GM18526 (cell line): ENCODE data around the gene CUX1.

ENCODE experiments used
- POLR2A ChIP-seq: IDR thresholded peaks from 3 replicates; pipeline ENCODE4 v1.6.1; 2011; ENCODE audit not compliant: insufficient read length; ENCODE audit errors: extremely low read depth

Gene CUX1

DNA sequence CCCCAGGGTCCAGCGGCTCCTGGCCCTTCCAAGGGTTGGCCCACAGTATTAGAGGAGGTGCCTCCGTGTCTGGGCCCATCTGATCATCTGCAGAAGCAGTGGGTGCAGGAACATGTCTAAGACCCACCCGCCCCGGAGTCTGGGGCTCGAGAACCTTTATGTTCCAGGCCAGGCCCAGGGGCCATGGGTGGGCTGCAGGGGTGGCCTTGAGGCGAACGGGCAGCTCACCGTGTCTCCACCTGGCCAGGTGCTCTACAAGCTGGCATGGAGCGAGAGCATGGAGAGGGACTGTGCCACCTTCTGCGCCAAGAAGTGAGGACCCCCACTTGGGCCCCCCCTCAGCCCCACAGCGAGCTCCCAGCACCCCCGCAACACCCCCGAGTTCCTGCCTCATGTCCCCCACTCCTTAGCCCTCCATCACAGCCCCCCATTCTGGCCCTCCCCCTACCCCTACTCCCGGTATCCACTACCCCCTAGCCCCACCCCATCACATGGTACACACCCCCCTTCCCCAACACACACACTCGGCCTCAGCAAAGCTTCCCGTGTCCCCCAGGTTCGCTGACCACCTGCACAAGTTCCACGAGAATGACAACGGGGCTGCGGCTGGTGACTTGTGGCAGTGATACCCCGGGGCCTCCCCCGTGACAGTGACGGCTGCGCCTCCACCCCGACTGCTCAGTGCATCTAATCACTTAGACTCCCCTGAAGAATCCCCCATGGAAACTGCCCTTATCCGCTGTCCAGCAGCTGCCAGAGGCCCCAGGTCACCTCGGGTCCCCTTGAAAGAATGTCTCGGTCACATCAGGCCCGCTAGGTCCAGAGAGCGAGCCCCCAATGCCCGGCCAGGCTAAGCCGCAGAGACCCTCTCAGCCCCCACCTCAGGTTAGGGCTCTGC lies 465.3 kb downstream of the CUX1 start:
- no peak for TF ChIP-seq POLR2A

- TF ChIP-seq POLR2A: no peak
Observed at GRCh38 chr7:102283477-102284189, 466.2 kb downstream of the CUX1 start.

DNA sequence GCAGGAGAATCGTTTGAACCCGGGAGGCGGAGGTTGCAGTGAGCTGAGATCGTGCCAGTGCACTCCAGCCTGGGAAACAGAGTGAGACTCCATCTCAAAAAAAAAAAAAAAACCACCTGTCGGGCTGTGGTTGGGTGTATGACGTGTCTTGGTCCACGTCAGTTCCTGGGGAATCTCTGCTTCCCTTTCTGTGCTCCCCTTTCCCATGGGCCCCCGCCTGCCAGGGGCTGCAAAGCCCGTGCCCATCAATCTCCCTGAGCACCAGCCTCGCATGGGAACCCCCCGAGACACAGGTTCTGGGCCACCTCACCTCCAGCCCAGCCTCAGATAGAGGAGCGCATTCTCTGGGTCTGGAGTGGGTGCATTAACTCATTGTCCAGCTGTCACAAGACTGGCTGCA lies 467.0 kb downstream of the CUX1 start:
- no peak for TF ChIP-seq POLR2A

DNA sequence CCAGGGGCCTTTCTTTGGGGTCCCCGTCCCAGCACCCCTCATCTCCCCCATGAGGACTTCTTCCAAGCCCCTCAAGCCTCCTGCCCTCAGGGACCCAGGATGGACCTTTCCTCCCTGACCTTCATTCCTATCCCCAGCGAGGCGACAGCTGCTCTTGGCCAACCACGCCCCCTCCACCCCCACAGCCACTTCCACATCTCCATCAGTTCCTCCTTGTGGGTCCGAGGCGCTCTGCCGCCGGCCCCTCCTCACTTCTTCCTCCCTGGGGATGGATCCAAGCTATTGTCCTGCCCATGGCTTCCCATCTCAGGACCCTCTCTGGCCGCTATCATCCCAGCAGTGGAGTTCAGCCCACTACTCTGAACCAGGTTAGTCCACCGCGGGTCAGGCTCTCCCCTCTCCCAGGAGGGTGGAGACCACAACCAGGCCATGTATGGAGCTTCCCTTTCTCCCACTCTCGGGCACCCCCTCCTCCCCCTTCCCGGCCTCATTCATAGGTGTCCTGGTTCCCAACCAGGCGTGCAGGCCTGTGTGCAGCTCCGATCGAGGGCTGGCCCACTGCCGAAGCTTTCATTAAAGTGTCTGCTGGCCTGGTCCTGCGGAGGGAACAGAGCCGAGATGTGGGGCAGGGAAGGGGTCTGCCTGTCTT lies 467.6 kb downstream of the CUX1 start:
- no peak for TF ChIP-seq POLR2A

- TF ChIP-seq POLR2A: no peak
Observed at GRCh38 chr7:102285540-102286236, 468.3 kb downstream of the CUX1 start.

- peak; percentile 52 for TF ChIP-seq POLR2A
Observed at GRCh38 chr7:102286237-102287110, 469.0 kb downstream of the CUX1 start, which contains the start of gene SH2B2. Gene SH2B2 (plus strand): TSS chr7:102286868. CDS start chr7:102300551, 13,683 bp downstream.

DNA sequence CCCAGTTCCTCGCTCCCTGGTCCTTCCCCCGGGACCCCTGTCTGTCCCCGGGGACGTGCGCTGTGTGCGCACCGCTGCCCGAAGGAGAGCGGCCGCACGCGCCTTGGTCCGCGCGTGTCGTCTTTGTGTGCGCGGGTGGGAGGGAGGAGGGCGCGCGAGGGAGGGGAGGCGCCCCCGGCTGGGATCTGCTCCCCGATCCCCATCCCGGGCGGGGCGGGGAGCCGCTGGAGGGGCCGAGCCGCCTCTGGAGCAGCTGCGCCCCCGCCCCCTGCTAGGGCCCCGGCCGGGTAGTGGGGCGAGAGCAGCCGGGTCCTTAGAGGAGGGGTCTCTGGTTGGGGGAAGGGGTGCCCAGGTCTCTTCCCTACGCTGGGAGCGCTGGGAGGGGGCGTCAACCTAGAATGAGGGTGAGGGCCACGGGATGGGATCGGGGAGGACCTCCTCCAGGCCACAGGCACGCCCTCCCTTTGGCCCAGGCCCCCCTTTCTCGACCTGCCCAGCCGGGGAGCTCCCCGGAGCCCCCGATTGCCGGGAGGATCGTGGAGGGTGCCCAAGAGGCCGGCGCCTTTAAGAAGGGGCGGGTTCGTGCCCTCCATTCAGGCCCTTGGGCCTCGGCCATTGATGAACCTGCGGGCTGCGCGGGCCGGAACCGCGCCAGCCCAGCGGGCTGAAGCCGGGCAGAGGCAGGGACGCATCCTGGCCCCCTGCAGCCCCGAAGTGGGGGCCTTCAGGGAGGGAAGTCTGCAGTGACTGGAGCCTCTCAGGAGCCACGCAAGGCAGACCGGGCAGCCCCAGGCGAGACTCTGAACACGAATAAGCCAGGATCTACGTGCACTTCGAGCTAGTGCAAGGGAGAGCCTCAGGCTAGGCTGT lies 469.9 kb downstream of the CUX1 start:
- TF ChIP-seq POLR2A: peak; percentile 10

- no peak for TF ChIP-seq POLR2A
Observed at GRCh38 chr7:102287981-102288278, 470.5 kb downstream of the CUX1 start.

DNA sequence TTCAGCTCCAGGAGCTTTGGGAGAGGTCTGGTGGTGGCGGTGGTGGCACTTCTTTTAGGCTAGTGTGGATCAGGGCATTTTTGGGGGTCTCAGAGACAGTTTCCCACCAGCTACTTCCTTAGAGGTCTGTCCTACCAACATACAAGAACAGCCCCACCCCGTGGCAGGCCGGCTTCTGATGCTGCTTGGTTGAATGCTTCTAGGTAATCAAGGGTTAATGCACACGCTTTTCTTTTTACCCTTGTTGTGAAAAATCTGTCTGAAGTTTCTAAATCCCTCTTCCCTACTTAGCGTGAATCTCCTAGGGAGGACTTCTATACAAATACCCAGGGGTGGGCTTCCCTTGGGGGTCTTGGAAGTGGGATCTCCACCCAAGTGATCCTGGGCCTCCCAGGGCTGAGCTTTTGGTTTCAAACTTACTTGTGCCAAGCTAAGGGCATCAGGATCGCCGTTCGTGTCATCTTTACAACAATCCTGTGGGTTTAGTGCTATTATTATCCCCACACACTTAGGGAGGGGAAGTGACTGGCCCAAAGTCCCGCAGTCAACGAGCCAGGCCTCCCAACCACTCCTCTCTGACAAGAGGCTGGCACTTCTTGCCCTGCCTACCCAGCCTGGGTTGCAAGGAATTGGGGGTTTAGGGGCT lies 471.0 kb downstream of the CUX1 start:
- TF ChIP-seq POLR2A: no peak

DNA sequence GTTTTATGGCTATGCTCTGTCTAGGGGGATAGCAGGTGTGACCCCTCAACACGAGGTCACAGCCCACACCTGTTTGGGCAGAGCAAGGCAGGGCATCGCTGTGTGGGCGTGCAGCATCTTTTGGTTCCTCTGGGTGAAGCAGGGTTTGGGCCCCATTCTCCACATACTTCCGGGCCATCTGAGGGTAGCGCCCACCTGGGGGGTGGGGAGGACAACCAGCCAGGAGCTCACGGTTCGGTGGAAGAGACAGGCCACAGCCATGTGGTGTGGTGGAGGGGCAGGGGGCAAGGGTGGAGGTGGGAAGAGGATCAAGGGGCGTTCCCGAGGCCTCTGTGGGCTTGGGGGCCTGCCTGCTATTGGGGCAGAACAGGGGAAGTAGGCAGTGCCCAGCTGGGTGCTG lies 471.6 kb downstream of the CUX1 start:
- no peak for TF ChIP-seq POLR2A

DNA sequence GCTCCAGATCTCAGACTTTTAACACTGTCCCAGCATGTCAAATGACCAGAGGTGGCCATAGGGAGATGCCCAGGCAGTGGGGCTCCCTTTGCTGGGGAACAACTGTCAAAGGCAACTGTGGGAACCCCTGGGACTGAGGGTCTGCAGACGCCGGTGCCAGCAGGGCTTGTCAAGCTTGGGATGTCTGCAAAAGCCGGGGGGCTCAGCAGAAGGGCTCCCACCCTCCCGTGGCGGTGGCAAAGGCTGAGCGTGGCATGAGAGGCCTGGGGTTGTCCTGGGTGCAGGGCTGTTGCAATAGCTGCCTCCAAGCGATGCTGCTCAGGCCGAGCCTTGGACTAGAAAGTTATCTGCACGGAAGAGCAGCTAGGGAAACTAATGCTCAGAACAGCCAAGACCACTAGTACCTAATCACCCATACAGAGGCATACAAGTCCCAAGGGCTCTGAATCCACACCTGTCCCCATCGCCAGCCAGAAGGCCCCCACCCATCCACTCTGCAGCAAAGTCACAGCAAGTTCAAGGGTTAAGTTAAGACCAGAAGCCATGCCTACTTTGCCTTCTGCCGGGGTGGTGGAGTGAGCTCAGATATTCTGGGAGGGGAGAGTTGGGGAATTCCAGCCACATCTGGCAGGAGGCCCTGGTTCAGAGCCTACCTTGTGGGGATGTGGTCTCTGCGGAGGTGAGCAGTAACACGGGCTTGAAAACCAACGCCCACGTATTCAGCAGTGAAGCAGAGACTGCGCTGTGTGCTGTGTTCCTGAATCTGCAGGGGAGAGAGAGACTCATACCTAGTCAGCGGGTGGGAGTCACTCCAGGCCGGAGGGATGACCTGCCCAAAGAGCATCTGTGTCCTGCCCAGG lies 473.9 kb downstream of the CUX1 start:
- no peak for TF ChIP-seq POLR2A

DNA sequence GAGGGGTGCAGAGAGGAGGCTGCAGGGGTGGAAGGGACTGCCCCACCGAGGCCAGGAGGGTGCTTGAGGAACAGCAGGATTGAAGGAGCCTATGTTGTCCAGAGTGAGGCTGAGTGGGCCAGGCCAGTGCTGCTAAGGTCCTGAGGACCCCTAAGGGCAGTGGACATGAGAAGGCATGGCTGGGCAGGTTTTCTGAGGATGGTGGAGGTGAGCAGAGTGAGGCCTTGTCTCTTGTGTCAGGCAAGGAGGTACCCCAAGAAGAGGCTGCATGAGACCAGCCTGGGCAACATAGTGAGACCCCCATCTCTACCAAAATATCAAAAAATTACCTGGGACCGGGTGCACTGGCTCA lies 474.5 kb downstream of the CUX1 start:
- no peak for TF ChIP-seq POLR2A
